GM06990 (cell line): Measurements from ENCODE around the gene DLST.

Experiments used
- DNase-seq: peaks from one replicate; pipeline ENCODE4 v3.0.0-alpha.2; 2011; ENCODE audit not compliant: insufficient read length; ENCODE audit errors: extremely low read depth
- H3K27me3 ChIP-seq: replicated peaks from 2 replicates; pipeline ENCODE4 v1.6.0; 2011; ENCODE audit warnings: low read length; ENCODE audit not compliant: control insufficient read depth, insufficient read depth
- H3K36me3 ChIP-seq: 2 replicates; pipeline ENCODE4 v1.5.1; 2011; ENCODE audit warnings: low read length; ENCODE audit not compliant: control insufficient read depth, insufficient read depth
- H3K4me3 ChIP-seq: replicated peaks from 2 replicates; pipeline ENCODE4 v1.5.1; 2011; ENCODE audit warnings: low read depth, mild to moderate bottlenecking, control low read depth, low read length
- TF ChIP-seq, protein P1 (sequence below): IDR thresholded peaks from 2 replicates; pipeline ENCODE4 v1.5.1; 2011; ENCODE audit warnings: low read length, control low read depth, mild to moderate bottlenecking, inconsistent platforms; ENCODE audit not compliant: insufficient read depth, poor library complexity, severe bottlenecking

Gene DLST

GRCh38 chr14:74882103-74882920, 596 bp downstream of the DLST start:
- H3K27me3 ChIP-seq: no peaks in the 10 kb centered on the region
- peaks cover 2% of the 10 kb centered on the region for H3K36me3 ChIP-seq
- peak overlapping the region; percentile 76 for H3K4me3 ChIP-seq
- TF ChIP-seq, protein P1, sequence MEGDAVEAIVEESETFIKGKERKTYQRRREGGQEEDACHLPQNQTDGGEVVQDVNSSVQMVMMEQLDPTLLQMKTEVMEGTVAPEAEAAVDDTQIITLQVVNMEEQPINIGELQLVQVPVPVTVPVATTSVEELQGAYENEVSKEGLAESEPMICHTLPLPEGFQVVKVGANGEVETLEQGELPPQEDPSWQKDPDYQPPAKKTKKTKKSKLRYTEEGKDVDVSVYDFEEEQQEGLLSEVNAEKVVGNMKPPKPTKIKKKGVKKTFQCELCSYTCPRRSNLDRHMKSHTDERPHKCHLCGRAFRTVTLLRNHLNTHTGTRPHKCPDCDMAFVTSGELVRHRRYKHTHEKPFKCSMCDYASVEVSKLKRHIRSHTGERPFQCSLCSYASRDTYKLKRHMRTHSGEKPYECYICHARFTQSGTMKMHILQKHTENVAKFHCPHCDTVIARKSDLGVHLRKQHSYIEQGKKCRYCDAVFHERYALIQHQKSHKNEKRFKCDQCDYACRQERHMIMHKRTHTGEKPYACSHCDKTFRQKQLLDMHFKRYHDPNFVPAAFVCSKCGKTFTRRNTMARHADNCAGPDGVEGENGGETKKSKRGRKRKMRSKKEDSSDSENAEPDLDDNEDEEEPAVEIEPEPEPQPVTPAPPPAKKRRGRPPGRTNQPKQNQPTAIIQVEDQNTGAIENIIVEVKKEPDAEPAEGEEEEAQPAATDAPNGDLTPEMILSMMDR: no peak
- DNase-seq: no peak

DNA sequence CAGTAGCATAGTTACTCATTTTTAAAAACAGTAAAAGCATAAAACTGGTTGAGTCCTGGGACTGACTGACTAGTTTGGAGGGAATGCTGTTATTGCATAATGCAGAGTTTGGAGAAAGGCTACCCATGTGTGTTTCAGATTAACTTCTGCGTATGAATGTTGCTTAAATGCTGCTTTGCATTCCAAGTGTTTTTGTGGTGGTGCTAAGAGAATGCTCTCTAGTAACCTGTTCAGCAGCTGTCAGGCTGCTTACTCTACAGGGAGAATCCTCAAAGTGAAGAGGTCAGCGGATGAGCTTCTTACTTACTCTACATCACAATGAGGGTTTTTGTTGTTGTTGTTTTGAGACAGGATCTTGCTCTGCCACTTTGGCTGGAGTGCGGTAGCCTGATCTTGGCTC, 4.3 kb downstream of the DLST start:
- TF ChIP-seq, protein P1: no peak
- Histone ChIP-seq H3K36me3 (peaks cover 7% of the 10 kb centered on the region), H3K27me3 (no peaks in the 10 kb centered on the region), H3K4me3 (no peak overlapping the region)
- no peak for DNase-seq

- no peak for DNase-seq
- Histone ChIP-seq H3K27me3 (no peaks in the 10 kb centered on the region), H3K4me3 (no peak overlapping the region), H3K36me3 (peaks cover 10% of the 10 kb centered on the region)
- TF ChIP-seq, protein P1: no peak
Measured at GRCh38 chr14:74888164-74889158, 6.7 kb downstream of the DLST start.

GRCh38 chr14:74890262-74890661, 8.5 kb downstream of the DLST start:
- TF ChIP-seq, protein P1: no peak
- peaks cover 11% of the 10 kb centered on the region for H3K36me3 ChIP-seq
- H3K27me3 ChIP-seq: no peaks in the 10 kb centered on the region
- no peak overlapping the region for H3K4me3 ChIP-seq
- DNase-seq: no peak

- Histone ChIP-seq H3K36me3 (peaks cover 19% of the 10 kb centered on the region), H3K4me3 (no peak overlapping the region), H3K27me3 (no peaks in the 10 kb centered on the region)
- TF ChIP-seq, protein P1: no peak
- DNase-seq: no peak
Measured at GRCh38 chr14:74891870-74892269, 10.2 kb downstream of the DLST start.
